Right lobe of liver (tissue), 4 donors: ENCODE measurements around the gene KLK15.

Experiments used
- CTCF ChIP-seq, 4 donors: fragments of 200-600 bp in 3 of 4; fragments of 450-650 bp in 1 of 4; IDR thresholded peaks; one replicate each; pipeline versions ENCODE4 v1.5.1 to v1.8.0; 2016 to 2022; ENCODE audit warnings: antibody characterized with exemption in 4 of 4, mild to moderate bottlenecking in 2 of 4
- POLR2A ChIP-seq: fragments of 450-650 bp; IDR thresholded peaks from one replicate; pipeline ENCODE4 v1.6.1; 2017; ENCODE audit warnings: antibody characterized with exemption, mild to moderate bottlenecking
- donor health status: DM: no; HTN: no; CAD: no.
- donor health status: DM: no; HTN: no; CAD: no.
- donor health status: DM: no; HTN: yes; CAD: no.

- TF ChIP-seq POLR2A (no peak), CTCF (IDR thresholded peaks at IDR 0.05) (no peak)
These were observed 40.8 kb upstream of the KLK15 start for GRCh38 chr19:50874211-50874610.
